BLaER1 treated with 17β-estradiol and CSF1 and Interleukin-3, amounts not matched to agents 10 nM and 100 nM (cell line): ENCODE measurements around the gene MAP2K7.
A peak's percentile ranks its signal among the peaks of the same experiment; 100 is the strongest.
"Not testable (repeated sequence)": the region's sequence is repeated elsewhere in the genome, so short reads cannot be mapped to it uniquely, and the experiment has no call there.

Experiments used
- H3K27ac ChIP-seq, 11 experiments: shearing (Covaris generic); formaldehyde crosslinking; 2 replicates each; pipeline ENCODE4 v1.8.1; 2022
- H3K27me3 ChIP-seq, 11 experiments: shearing (Covaris generic); formaldehyde crosslinking; 2 replicates each; pipeline ENCODE4 v1.8.1; 2022
- H3K36me3 ChIP-seq, 11 experiments: shearing (Covaris generic); formaldehyde crosslinking; 2 replicates each; pipeline ENCODE4 v1.8.1; 2022
- H3K4me1 ChIP-seq, 10 experiments: shearing (Covaris generic); formaldehyde crosslinking; 2 replicates each; pipeline ENCODE4 v1.8.1; 2022
- H3K4me2 ChIP-seq, 11 experiments: shearing (Covaris generic); formaldehyde crosslinking; 2 replicates each; pipeline ENCODE4 v1.8.1; 2022
- H3K4me3 ChIP-seq, 10 experiments: shearing (Covaris generic); formaldehyde crosslinking; 2 replicates each; pipeline ENCODE4 v1.8.1; 2022
- H3K9ac ChIP-seq, 11 experiments: shearing (Covaris generic); formaldehyde crosslinking; 2 replicates each; pipeline ENCODE4 v1.8.1; 2022
- H3K9me3 ChIP-seq, 11 experiments: shearing (Covaris generic); formaldehyde crosslinking; replicated peaks in 1 of 11; 2 replicates each; pipeline ENCODE4 v1.8.1; 2022
- H4K20me1 ChIP-seq, 11 experiments: shearing (Covaris generic); formaldehyde crosslinking; 2 replicates each; pipeline ENCODE4 v1.8.1; 2022
- Cebpa-rat ChIP-seq, 11 experiments: shearing (Covaris generic); IDR thresholded peaks; 2 replicates each; pipeline ENCODE4 v1.8.1; 2022

The MAP2K7 gene

DNA sequence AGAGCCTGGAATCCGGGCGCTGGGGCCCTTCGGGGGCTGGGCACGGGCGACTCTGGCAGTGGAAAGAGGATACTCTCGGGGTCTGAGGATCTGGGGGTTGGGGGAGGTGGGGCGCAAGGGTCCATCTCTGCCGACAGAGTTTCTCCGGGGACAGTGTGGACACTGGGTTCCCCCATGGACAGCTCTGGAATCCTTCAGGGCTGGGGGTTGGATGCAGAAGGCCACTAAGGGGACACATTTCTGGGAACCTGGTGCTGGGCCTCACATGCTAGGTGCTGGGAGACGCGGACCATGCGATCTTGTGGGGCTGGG lies 13.2 kb downstream of the MAP2K7 start:
- peaks cover 56 to 80% (median 68%) of the 10 kb centered on the region in 10 experiments for H3K4me1 ChIP-seq
- TF ChIP-seq Cebpa-rat (IDR thresholded peaks at IDR 0.05) = no peak
- no peak overlapping the region for H3K27ac ChIP-seq
- H3K9ac ChIP-seq = peak overlapping the region in 10 of 11 experiments; percentile 8 to 70 (median 50); a peak in 16 of 22 replicates
- peaks cover 71 to 77% (median 75%) of the 10 kb centered on the region in 11 experiments for H3K27me3 ChIP-seq
- peaks cover 28 to 88% (median 74%) of the 10 kb centered on the region in 11 experiments for H4K20me1 ChIP-seq
- peak overlapping the region; percentile 49 to 68 (median 54) for H3K4me3 ChIP-seq
- peaks cover 2 to 30% (median 10%) of the 10 kb centered on the region in 11 experiments for H3K36me3 ChIP-seq
- H3K4me2 ChIP-seq = peak overlapping the region; percentile 79 to 100 (median 90)
- H3K9me3 ChIP-seq = no peaks in the 10 kb centered on the region

DNA sequence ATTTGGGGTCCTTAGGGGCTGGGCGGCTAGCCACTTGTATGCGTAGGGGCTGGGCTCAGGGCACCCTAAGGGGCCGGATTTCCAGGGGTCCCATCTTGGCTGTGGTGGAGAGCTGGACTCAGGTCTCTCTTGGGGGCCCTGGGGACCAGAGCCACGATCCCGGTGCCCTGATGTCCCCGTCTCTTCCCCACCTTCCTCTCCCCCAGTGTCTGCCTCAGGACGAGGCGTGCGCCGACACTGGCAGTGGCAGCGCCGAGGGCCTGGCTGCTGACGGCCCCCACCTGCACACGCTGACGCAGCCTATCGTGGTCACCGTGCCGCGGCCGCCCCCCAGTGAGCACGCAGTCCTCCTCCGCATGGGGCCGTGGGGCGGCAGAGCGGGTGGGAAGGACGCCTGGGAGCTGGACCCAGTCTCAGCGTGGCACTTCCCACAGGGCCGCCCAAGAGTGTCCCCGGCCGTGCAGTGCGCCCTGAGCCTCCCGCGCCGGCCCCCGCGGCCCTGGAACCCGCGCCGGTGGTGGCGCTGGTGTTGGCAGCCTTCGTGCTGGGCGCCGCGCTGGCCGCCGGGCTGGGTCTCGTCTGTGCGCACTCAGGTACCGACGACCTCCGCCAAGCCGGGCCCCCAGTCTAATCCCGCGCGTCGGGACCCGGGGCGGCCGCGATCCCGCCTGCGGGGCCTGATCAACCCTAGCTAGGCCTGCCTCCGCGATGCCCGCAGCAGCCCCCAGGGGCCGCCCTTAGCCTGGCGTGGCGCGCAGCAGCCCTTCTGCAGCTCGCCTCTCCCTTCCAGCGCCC lies 13.8 kb downstream of the MAP2K7 start:
- Histone ChIP-seq H3K4me3 (peak overlapping the region; percentile 49 to 68 (median 54)), H3K4me1 (peaks cover 58 to 79% (median 67%) of the 10 kb centered on the region in 10 experiments), H3K9ac (peak overlapping the region; percentile 9 to 70 (median 45); a peak in 19 of 22 replicates), H3K9me3 (no peaks in the 10 kb centered on the region), H3K27ac (no peak overlapping the region), H3K27me3 (peaks cover 71 to 75% (median 74%) of the 10 kb centered on the region in 11 experiments), H3K36me3 (peaks cover 7 to 31% (median 12%) of the 10 kb centered on the region in 11 experiments), H3K4me2 (peak overlapping the region; percentile 79 to 100 (median 90)), H4K20me1 (peaks cover 24 to 89% (median 75%) of the 10 kb centered on the region in 11 experiments; a peak in 21 of 22 replicates)
- TF ChIP-seq Cebpa-rat (IDR thresholded peaks at IDR 0.05) = no peak

DNA sequence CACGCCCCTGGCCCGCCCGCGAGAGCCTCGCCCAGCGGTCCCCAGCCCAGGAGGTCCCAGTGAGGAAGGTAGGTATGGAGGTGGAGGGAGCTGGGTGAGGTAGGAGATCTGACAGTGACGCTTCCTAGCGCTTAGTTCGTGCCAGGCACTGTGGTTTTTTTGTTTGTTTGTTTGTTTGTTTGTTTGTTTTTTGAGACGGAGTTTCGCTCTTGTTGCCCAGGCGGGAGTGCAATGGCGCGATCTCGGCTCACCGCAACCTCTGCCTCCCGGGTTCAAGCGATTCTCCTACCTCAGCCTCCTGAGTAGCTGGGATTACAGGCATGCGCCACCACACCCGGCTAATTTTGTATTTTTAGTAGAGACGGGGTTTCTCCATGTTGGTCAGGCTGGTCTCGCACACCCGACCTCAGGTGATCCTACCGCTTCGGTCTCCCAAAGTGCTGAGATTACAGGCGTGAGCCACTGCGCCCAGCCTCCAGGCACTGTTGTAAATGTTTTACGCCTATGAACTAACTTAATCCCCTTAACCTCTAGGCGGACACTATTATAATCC lies 14.5 kb downstream of the MAP2K7 start:
- H4K20me1 ChIP-seq = peaks cover 17 to 90% (median 75%) of the 10 kb centered on the region in 11 experiments; a peak in 21 of 22 replicates
- H3K9ac ChIP-seq = peak overlapping the region in 9 of 11 experiments; percentile 9 to 70 (median 45); a peak in 11 of 22 replicates
- H3K36me3 ChIP-seq = peaks cover 13 to 32% (median 18%) of the 10 kb centered on the region in 11 experiments
- peaks cover 55 to 73% (median 64%) of the 10 kb centered on the region in 10 experiments for H3K4me1 ChIP-seq
- peak overlapping the region in 9 of 10 experiments; percentile 49 to 68 (median 56); a peak in 17 of 20 replicates for H3K4me3 ChIP-seq
- H3K9me3 ChIP-seq, H3K27ac ChIP-seq: not testable (repeated sequence)
- peak overlapping the region; percentile 79 to 100 (median 90) for H3K4me2 ChIP-seq
- peaks cover 67 to 69% (median 68%) of the 10 kb centered on the region in 11 experiments for H3K27me3 ChIP-seq

DNA sequence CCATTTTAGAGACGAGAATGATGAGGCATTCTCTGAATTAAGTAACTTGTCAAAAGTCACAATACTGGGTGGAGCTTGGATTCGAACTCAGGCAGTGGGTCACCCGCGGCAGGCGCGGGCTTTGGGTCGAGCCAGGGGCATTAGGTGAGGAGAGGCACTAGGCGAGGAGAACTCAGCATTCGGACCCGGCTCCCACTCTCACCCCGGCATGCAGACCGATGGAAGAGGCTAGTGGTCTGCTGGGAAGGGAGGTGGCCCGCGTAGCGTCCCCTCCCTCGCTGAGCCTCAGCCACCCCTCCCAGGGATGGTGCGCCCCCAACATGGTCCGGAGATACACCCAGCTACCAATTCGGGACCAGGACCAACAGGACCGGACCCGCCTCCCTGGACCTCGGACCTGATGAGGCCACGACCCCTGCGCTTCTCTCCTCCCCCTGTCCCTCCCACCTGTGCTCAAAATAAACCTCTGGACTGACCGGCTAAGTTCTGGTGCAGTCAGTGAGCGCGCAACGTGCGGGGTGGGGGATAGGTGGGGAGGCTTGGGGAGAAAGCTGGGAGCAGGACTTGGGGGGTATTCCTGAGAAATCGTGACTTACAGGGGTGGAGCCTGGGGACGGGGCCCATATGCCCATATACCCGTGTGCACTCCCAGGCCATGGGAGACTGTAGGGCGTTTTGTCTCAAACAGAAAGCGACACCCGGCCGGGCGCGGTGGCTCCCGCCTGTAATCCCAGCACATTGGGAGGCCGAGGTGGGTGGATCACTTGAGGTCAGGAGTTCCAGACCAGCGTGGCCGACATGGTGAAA lies 15.1 kb downstream of the MAP2K7 start:
- Histone ChIP-seq H3K9ac (no peak overlapping the region), H3K4me3 (peak overlapping the region in 4 of 10 experiments; percentile 44 to 69 (median 60); a peak in 4 of 20 replicates), H3K4me2 (peak overlapping the region; percentile 80 to 100 (median 92); a peak in 19 of 22 replicates), H3K36me3 (peaks cover 13 to 30% (median 18%) of the 10 kb centered on the region in 11 experiments), H3K4me1 (peaks cover 60 to 74% (median 69%) of the 10 kb centered on the region in 10 experiments), H3K27me3 (peaks cover 60 to 63% (median 62%) of the 10 kb centered on the region in 11 experiments), H4K20me1 (peaks cover 10 to 90% (median 75%) of the 10 kb centered on the region in 11 experiments; a peak in 21 of 22 replicates), H3K27ac (no peak overlapping the region), H3K9me3 (no peaks in the 10 kb centered on the region)
- no peak for TF ChIP-seq Cebpa-rat (IDR thresholded peaks at IDR 0.05)

DNA sequence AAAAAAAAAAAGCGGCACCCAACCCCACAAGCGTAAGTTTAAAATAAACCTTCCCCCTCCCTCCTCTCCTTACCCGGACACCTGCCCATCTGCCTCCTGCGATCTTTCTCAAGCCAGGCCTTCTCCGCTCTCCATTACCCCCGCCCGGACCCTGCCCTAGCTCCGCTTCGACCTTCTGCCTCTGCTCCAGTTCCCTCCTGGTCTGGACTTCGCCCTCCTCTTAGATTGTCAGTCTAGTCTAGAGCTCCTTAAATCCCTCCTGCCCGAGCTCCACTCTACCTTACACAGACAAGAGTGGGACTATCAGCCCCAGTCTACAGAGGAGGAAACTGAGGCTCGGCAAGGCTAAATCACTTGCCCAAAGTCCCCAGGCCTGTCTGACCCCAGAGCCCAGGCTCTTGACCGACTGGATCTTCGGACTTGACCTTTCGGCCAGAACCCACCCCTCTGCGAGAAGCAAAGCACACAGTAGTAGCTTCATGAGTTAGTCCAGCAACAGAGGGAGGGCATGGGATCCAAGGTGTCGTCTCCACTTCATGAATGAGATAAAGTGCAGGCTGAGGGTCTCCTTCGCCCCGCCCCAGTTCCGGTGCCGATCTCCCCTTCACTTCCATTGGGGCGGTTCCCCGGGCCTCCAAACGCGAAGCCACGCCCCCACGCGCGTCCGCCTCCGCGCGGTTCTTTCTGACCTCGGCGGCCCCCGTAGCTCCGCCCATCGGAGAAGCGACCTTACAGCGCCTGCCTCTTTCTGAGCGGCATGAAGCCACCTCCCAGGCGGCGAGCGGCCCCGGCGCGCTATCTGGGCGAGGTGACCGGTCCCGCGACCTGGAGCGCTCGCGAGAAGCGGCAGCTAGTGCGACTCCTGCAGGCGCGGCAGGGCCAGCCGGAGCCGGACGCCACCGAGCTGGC lies 16.2 kb downstream of the MAP2K7 start, which contains the start of gene SNAPC2:
SNAPC2 (plus strand) TSS at position 729 of the 909 bp plus-strand sequence; CDS start at position 758, 29 bp downstream.
- peak within 1 kb of the TSS; percentile 68 to 85 (median 75) for H3K27ac ChIP-seq
- H3K4me1 ChIP-seq = peaks cover 71 to 81% (median 75%) of the 10 kb centered on the region in 10 experiments
- H3K4me3 ChIP-seq = peak within 1 kb of the TSS; percentile 60 to 78 (median 69)

DNA sequence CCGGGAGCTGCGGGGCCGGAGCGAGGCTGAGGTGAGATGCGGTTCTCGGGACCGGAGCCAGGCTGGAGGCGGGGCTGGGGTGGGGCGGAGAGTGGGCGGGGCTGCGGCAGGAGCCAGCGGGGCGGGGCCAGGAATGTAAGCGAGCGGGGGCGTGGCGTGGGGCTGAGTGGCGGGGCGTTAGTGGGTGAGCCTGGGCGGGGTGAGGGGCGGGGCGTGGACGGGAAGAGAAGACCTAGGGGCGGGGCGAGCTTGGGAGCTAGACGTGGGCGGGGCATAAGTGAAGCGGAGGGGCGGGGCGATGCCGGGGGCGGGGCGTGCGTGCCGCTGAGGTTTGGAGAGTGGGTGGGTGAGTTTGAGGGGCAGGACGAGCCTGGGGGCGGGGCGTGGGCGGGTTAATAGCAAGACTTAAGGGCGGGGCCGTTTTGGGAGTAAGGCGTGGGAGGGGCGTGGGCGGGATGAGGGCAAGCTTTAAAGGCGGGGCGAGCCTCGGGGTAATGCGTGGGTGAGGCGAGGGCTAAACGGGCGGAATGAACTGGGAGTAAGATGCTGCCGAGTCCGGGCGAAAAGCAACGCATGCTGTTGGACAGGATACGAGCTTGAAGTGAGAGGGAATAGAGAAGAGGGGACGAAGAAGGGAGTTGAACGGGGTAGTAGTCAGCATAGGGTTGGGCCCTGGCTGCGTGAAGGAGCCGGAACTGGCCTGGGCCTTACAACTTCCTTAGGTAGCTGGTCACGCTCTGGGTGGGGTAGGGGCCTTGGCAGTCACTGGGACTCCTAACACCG lies 17.0 kb downstream of the MAP2K7 start:
- H4K20me1 ChIP-seq = peaks cover 0 to 81% (median 68%) of the 10 kb centered on the region in 11 experiments; a peak in 21 of 22 replicates
- H3K4me1 ChIP-seq = peaks cover 69 to 83% (median 74%) of the 10 kb centered on the region in 10 experiments
- H3K4me2 ChIP-seq = peak overlapping the region; percentile 94 to 100 (median 99)
- H3K4me3 ChIP-seq = peak overlapping the region; percentile 60 to 78 (median 69)
- H3K36me3 ChIP-seq = peaks cover 13 to 21% (median 15%) of the 10 kb centered on the region in 11 experiments; a peak in 21 of 22 replicates
- no peak for TF ChIP-seq Cebpa-rat (IDR thresholded peaks at IDR 0.05)
- H3K9ac ChIP-seq = peak overlapping the region; percentile 71 to 88 (median 81)
- peak overlapping the region; percentile 68 to 85 (median 75) for H3K27ac ChIP-seq
- no peaks in the 10 kb centered on the region for H3K9me3 ChIP-seq
- H3K27me3 ChIP-seq = peaks cover 42 to 54% (median 43%) of the 10 kb centered on the region in 11 experiments

More for the DNA sequence above, 16.2 kb downstream of the MAP2K7 start, which contains the start of gene SNAPC2:
- peaks cover 0 to 90% (median 75%) of the 10 kb centered on the region in 11 experiments; a peak in 21 of 22 replicates for H4K20me1 ChIP-seq
- H3K4me2 ChIP-seq = peak within 1 kb of the TSS; percentile 94 to 100 (median 99)
- H3K9ac ChIP-seq = peak within 1 kb of the TSS; percentile 71 to 88 (median 81)
- H3K9me3 ChIP-seq = no peaks in the 10 kb centered on the region
- H3K27me3 ChIP-seq = peaks cover 50 to 56% (median 51%) of the 10 kb centered on the region in 11 experiments
- no peak for TF ChIP-seq Cebpa-rat (IDR thresholded peaks at IDR 0.05)
- peaks cover 13 to 21% (median 15%) of the 10 kb centered on the region in 11 experiments; a peak in 21 of 22 replicates for H3K36me3 ChIP-seq
